Ascending aorta (tissue), 2 donors: Measurements from ENCODE around the gene GM2A. TPM values are rescaled to one million over a fixed set of nuclear protein-coding genes. Genes with fewer than 3 reads are reported as not detected.

Source experiments
- DNase-seq, 2 donors: peaks; one replicate each; pipeline ENCODE4 v3.0.0-alpha.2; 2019; ENCODE audit warnings: low spot score in 2 of 2
- H3K27ac ChIP-seq, 2 donors: fragments of 200-600 bp; sonication (generic); one replicate each; pipeline ENCODE4 v1.5.1; 2016 to 2017; ENCODE audit warnings: mild to moderate bottlenecking in 1 of 2
- H3K27me3 ChIP-seq: fragments of 200-600 bp; sonication (generic); one replicate; pipeline ENCODE4 v1.5.1; 2017
- H3K36me3 ChIP-seq, 2 donors: fragments of 200-600 bp; sonication (generic); one replicate each; pipeline ENCODE4 v1.5.1; 2016
- H3K4me1 ChIP-seq, 2 donors: fragments of 200-600 bp; sonication (generic); one replicate each; pipeline ENCODE4 v1.5.1; 2016 to 2017; ENCODE audit warnings: mild to moderate bottlenecking in 1 of 2
- H3K4me3 ChIP-seq, 2 donors: fragments of 200-600 bp; sonication (generic); one replicate each; pipeline ENCODE4 v1.5.1; 2016 to 2017; ENCODE audit warnings: mild to moderate bottlenecking in 1 of 2
- H3K9me3 ChIP-seq, 2 donors: fragments of 200-600 bp; sonication (generic); one replicate each; pipeline ENCODE4 v1.5.1; 2016
- intact Hi-C: fragments of 100-400 bp; cut with DNase I; formaldehyde crosslinking; loops from one replicate; pipeline ENCODE4 v1.15.1; 2023
- total RNA-seq: library from RNA; depleted of rRNA; stranded (reverse); fragments of >200 nt; gene quantifications from one replicate; pipeline ENCODE4 v1.1.0, GENCODE V29; 2016
- TF ChIP-seq, protein P1 (sequence below), 3 experiments: fragments of 200-600 bp in 2 of 3; fragments of 450-650 bp in 1 of 3; sonication (generic) in 2 of 3; IDR thresholded peaks; one replicate each; pipeline ENCODE4 v1.5.1; 2016 to 2019; ENCODE audit warnings: antibody characterized with exemption in 3 of 3, mild to moderate bottlenecking in 1 of 3, moderate library complexity in 1 of 3

Gene GM2A
- 15.0 TPM for total RNA-seq

DNA sequence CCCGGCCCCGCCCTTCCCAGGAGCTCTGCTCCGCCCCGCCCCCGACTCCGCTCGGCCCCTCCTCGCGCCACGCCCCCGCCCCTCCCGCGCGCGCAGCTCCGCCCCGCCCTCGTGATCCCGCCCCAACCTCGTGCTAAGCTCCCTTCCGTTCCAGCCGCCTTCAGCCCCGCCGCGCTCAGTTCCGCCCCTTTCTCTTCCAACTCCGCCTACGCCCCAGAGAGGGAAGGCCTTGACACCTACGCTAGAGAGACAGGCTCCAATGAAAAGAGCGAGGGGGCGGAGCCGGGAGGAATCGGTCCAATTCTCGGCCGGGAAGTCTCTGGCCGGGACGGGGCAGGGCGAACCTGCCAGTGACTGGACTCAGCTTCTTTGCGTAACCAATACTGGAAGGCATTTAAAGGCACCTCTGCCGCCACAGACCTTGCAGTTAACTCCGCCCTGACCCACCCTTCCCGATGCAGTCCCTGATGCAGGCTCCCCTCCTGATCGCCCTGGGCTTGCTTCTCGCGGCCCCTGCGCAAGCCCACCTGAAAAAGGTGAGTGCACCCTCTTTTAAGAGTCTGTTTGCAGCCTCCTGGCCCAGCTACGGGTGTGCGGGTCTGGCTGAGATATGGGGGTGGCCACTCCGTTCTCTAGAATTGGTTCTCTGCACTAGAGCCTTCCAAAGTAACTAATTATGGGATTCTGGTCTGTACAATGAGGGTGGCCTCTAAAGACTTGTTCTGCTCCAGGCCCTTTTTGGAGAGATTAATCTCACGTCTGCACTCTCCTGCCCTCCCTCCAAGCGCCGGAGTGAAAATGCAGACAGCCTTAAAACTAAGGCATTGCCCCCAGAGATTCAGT lies at the start of gene GM2A:
GM2A (plus strand) TSS at position 424 of the 843 bp plus-strand sequence; CDS start at position 456, 32 bp downstream.
- H3K4me1 ChIP-seq, result peaks cover 5 to 11% of the 10 kb centered on the region in 2 donors
- no peaks in the 10 kb centered on the region for H3K36me3 ChIP-seq
- H3K9me3 ChIP-seq, result no peaks in the 10 kb centered on the region
- peak; percentile 98 to 100 for DNase-seq
- intact Hi-C loops, result loop anchor here (2.0 to 10.0 kb wide), 3 partner anchors 96 to 518 kb away; partner anchors contain the start of genes ANXA6, G3BP1 and SLC36A1
- TF ChIP-seq, protein P1, sequence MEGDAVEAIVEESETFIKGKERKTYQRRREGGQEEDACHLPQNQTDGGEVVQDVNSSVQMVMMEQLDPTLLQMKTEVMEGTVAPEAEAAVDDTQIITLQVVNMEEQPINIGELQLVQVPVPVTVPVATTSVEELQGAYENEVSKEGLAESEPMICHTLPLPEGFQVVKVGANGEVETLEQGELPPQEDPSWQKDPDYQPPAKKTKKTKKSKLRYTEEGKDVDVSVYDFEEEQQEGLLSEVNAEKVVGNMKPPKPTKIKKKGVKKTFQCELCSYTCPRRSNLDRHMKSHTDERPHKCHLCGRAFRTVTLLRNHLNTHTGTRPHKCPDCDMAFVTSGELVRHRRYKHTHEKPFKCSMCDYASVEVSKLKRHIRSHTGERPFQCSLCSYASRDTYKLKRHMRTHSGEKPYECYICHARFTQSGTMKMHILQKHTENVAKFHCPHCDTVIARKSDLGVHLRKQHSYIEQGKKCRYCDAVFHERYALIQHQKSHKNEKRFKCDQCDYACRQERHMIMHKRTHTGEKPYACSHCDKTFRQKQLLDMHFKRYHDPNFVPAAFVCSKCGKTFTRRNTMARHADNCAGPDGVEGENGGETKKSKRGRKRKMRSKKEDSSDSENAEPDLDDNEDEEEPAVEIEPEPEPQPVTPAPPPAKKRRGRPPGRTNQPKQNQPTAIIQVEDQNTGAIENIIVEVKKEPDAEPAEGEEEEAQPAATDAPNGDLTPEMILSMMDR (IDR thresholded peaks at IDR 0.05), result no peak
- peak within 1 kb of the TSS; percentile 77 to 88 for H3K4me3 ChIP-seq
- H3K27ac ChIP-seq, result peak within 1 kb of the TSS; percentile 52 to 75
- no peaks in the 10 kb centered on the region for H3K27me3 ChIP-seq

DNA sequence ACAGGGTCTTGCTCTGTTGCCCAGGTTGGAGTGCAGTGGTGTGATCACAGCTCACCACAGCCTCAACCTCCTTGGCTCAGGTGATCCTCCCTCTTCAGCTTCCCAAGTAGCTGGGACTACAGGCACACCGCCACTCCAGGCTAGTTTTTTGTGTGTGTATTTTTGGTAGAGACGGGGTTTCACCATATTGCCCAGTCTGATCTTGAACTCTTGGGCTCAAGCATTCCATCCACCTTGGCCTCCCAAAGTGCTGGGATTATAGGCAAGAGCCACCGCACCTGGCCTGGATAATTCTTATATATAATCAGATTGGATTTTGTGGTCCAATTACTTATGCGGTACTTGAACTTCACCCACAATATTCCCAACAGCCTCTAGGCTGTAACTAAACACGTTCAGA lies 48.9 kb upstream of the GM2A start:
- no peaks in the 10 kb centered on the region for H3K9me3 ChIP-seq
- intact Hi-C loops, result no loop called here
- H3K27ac ChIP-seq, result no peak overlapping the region
- TF ChIP-seq, protein P1 (IDR thresholded peaks at IDR 0.05), result no peak
- DNase-seq, result peak in 1 of 2 donors; percentile 27
- H3K4me1 ChIP-seq, result no peaks in the 10 kb centered on the region
- H3K27me3 ChIP-seq, result no peaks in the 10 kb centered on the region
- peaks cover 16 to 22% of the 10 kb centered on the region in 2 donors for H3K36me3 ChIP-seq
- H3K4me3 ChIP-seq, result no peak overlapping the region

DNA sequence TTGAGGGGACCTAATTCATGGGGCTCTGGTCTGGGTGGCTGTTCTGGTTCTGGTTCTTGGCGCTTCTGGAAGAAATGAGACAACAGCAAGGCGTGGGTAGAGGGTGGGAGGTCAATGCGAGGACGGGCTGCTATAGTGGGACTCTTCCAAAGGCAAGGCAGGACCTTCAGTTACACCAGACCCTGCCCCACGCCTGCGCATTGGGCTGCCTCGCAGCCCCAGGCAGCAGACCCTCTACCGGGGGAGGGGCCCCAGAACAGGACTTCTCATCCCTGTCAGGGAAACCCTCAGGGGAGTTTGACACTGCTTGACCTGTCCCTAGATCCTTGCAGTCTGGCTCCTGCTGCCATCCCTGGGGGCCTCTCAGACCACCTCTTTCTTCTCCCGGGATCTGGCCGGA lies 47.6 kb upstream of the GM2A start:
- Histone ChIP-seq H3K27me3 (no peaks in the 10 kb centered on the region), H3K4me3 (no peak overlapping the region), H3K27ac (no peak overlapping the region), H3K4me1 (no peaks in the 10 kb centered on the region), H3K36me3 (peaks cover 11 to 12% of the 10 kb centered on the region in 2 donors), H3K9me3 (no peaks in the 10 kb centered on the region)
- intact Hi-C loops, result no loop called here
- TF ChIP-seq, protein P1 (IDR thresholded peaks at IDR 0.05), result no peak
- DNase-seq, result peak in 1 of 2 donors; percentile 59

DNA sequence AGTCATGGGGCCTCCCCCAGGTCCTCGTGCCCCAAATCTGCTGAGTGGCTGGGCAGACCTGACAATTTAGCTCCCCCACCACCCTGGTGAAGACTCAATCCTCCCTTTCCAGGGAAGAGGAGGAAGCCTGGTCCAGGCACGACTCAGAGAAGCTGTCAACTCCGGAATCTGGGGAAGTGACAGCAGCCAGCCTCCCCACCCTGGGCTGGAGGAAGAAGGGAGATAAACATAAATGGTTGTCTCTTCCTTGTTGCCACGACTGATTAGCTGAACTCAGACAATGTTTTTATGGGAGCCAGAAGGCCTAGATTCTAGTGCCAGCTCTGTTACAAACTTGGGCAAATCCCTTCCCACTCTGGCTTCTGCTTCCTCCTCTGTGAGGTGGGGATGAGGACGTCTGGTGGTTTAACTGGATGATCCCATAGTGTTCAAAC lies 44.5 kb upstream of the GM2A start:
- peak in 1 of 2 donors; percentile 64 for DNase-seq
- Histone ChIP-seq H3K9me3 (no peaks in the 10 kb centered on the region), H3K4me1 (no peaks in the 10 kb centered on the region), H3K27me3 (no peaks in the 10 kb centered on the region), H3K27ac (peak overlapping the region; percentile 22 to 39), H3K4me3 (no peak overlapping the region), H3K36me3 (no peaks in the 10 kb centered on the region)
- intact Hi-C loops, result no loop called here
- TF ChIP-seq, protein P1 (IDR thresholded peaks at IDR 0.05), result no peak

DNA sequence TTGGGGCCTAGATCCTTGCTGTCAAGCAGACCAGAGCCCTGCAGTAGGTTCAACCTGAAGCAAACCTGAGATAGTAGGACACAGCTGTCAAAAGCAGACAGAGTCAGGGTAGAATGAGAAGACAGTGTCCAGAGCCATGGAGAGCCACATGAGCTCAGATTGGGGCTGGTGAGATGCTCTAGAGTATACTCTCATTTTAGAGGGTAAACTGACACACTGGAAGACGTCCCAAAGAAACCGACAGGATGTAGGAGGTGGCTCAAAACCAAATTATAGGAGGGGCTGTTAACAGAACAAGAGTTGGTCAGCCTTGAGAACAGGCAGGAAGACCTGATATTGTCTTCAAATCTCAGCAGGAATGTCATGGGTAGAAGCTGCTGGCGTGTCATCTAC lies 40.6 kb upstream of the GM2A start:
- peak overlapping the region in 1 of 2 donors; percentile 19 for H3K27ac ChIP-seq
- TF ChIP-seq, protein P1 (IDR thresholded peaks at IDR 0.05), result no peak
- no peaks in the 10 kb centered on the region for H3K27me3 ChIP-seq
- no peak for DNase-seq
- H3K36me3 ChIP-seq, result no peaks in the 10 kb centered on the region
- peaks cover 0 to 6% of the 10 kb centered on the region in 2 donors for H3K4me1 ChIP-seq
- no peaks in the 10 kb centered on the region for H3K9me3 ChIP-seq
- intact Hi-C loops, result no loop called here
- no peak overlapping the region for H3K4me3 ChIP-seq
